Ureter (tissue), 1 donor: ENCODE data around the gene RUNX1. TPM values are rescaled to one million over a fixed set of nuclear protein-coding genes. Genes with fewer than 3 reads are reported as not detected.

Experiments used
- DNase-seq: peaks from one replicate; pipeline ENCODE4 v3.0.0-alpha.2; 2020; ENCODE audit warnings: low spot score
- total RNA-seq: library from RNA; stranded (reverse); gene quantifications from one replicate; pipeline ENCODE4 v1.2.4, GENCODE V29; 2023
- donor health status: DM: yes; HTN: yes; CAD: no.

Gene RUNX1
- total RNA-seq, 1 donor from 2014 or later: 84.0 TPM

DNA sequence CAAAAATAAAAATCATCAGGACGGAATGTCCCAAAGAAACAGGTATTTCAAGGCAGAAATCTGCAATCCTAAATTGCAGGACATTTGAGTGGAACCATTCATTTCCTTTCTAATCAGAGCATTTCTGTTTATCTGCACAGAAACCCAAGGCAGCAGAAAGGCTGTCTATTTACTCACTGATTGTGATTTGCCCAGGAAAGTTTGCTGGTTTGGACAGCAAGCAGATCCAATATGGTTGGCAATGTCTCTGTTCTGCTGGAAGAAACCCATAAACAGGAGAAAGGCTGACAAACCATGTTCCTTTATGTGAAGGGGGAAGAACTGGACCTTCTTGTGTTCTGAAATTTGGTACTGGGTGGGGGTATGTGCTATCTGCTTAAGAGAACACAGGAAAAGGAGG is 260.2 kb downstream of the RUNX1 start:
- no peak for DNase-seq

DNA sequence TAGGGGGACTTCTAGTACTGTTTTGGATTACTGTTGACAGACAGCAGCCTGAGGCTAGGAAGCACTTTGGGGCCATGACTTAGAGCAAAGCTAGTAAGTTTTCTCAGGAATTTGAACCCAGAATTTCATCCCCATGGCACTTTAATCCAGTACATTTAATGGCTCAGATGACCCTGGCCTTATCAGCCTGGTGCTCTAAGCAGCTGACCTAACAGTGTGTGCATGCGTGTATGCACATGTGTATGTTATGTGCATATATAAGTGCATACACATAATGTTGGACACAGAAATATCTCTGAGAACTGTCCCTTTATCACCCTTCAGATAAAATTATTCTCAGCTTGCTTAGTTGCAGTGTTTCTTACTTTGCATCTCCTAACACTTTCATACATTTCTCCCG is 265.3 kb downstream of the RUNX1 start:
- no peak for DNase-seq

DNA sequence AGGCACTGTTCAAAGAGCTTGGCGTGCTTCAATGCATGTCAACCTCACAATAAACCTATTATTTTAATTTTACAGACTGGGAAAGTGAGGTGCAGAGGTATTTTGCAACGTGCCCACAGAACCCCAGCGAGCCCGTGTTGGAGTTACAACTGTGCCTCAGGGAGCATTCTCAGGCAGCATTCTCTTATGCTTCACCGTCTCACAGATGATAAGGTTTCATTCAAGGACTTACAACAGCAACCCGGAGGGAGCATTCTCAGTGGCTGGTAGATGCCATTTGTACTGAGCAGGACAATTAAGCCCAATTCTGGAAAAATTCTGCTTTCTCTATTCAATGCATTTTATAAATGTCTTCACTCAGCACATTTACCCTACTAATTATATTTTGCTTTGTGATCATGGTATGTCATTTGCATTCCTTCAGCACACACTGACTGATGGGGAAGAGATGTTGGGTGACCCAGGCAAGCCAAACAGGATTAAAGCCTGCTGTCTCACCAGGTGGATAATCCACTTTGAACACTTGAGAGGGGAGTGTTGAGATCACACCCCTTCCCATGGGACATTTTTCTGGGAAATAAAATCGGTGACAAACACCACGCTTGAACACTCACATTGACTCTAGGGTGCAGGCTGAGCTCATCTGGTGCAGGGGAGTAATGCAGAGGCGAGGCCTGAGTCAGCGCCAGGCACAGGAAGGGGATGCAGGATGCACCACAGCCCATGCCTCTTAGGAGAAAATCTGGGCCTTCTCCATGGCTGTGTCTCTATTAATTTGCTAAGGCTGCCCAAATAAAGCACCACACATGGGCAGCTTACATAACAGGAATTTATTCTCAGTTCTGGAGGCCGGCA is 266.4 kb downstream of the RUNX1 start:
- DNase-seq: no peak

DNA sequence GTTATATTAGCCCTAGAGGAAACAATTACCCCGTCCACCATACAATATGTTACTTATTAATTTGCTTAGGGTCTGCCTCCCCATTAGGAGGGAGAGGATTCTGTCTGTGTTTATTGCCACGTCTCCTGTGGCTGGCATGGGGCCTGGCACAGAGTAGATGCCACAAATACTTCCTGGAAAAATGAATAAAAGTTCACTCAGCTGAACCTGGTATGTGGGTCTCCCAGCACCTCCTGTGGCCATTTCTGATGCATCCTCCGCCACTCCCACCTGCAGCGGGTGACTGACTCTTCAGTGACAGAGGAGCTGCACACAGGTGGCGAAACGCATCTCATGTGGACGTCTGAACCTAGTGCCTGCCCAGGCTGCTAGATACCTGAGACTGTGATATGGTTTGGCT is 267.6 kb downstream of the RUNX1 start:
- DNase-seq: no peak

DNA sequence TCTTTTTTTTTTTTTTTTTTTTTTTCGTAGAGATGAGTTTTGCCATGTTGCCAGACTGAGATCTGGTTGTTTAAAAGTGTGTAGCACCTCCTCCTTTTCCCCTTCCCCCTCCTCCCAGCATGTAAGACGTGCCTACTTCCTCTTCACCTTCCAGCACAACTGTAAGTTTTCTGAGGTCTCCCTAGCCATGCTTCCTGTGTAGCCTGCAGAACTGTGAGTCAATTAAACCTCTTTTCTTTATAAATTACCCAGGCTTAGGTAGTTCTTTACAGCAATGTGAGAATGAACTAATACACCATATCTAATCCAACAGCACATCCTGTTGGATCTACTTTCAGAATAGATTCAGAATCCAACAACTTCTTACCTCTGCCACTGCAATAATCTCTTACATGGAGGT is 269.2 kb downstream of the RUNX1 start:
- no peak for DNase-seq

DNA sequence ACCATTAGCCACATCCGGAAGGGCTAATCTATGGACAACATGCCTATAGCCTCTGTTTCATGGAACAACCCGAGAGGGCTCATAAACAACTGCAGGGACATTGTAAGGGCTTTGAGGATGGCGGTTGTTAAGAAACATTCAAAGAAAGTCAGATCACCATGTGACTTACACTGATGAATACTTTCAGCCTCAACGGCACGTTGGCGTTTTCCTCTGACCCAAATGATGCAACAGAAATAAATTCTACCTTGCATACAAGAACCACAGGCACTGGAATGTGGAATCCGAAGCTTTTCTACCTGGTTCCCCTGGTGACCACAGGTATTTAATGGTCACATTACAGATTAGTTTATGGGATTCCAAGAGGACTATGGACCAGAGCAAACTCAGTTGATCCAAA is 273.3 kb downstream of the RUNX1 start:
- no peak for DNase-seq

DNA sequence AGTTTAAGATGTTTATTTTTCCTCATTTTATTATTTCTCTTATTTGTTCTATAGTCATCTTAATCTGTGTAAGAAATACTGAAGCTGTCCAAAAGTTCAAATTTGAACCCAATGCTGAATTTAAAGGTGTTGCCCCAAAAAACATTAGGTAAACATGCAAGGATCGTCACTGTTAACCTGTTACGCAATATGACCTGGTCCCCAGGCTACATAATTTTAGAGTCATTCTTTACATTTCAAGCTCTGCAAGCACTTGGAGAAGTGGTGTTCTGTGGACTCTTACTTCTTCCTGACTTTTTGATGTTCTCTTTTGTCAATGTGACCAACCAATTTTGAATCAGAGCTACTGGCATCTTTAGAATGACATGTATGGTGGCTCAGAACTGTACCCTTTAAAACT is 274.4 kb downstream of the RUNX1 start:
- no peak for DNase-seq

DNA sequence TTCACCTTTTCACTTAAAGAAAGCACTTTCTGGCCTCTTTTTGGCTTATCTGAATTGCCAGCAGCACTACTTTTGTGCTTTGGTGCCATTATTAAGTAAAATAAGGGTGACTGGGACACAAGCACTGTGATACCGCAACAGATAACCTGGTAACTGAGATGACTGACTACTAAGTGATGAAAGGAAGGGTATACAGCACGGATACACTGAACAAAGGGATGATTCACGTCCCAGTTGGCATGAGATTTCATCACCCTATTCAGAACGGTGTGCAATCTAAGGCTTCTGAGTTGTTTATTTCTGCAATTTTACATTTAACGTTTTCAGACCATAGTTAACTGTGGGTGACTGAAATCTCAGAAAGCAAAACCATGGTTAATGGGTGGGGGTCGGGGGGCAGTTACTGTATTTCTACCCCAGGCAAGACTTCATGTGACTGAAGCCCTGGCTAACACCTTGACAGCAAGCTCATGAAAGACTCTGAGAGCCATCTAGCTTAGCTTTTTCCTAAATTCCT is 277.5 kb downstream of the RUNX1 start:
- DNase-seq: no peak

DNA sequence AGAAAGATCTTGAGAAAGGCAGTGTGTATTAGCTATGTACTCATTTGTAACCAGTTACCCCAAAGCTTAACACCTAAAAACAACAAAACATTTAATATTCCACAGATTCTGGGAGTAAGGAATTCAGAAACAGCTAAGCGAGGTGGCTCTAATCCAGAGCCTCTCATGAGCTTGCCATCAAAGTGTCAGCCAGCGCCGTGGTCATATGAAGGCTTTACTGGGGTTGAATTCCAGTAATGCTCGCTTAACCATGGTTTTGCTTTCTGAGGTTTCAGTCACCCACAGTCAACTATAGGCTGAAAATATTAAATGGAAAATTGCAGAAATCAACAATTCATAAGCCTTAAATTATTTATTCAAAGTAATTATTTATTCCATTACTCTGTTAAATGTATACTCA is 278.5 kb downstream of the RUNX1 start:
- DNase-seq: no peak

DNA sequence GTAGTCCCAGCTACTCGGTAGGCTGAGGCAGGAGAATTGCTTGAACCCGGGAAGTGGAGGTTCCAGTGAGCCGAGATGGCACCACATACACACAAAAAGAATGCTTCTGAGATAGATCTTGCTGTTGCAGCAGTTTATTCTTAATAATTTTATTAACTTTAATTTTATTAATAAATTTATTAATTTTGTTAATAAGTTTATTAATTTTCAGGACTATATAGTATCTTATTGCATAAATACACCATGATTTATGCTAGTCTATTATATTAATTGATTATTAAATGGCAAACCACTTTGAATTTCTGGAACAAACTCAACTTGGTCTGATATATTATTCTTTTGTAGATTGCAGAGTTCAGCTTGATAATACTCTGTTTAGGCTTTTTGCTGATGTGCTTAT is 280.8 kb downstream of the RUNX1 start:
- DNase-seq: no peak

DNA sequence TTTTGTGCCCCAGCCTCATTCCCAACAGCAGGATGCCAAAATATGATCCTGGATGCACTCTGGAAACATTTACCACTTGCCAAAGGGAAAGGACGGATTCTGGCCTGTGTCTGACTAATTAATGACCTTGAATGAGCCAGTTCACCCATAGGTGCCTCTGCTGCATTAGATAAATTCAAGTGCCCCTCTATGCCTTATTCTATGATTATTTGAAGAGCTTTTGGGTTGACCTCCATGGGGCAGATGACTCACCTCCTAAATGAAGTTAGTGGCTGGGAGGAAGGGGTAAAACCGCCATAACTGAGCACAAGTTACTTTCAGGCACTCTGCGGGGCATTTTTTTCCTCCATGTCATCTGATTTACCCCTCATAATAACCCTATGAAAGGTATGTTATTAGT is 282.2 kb downstream of the RUNX1 start:
- DNase-seq: no peak

DNA sequence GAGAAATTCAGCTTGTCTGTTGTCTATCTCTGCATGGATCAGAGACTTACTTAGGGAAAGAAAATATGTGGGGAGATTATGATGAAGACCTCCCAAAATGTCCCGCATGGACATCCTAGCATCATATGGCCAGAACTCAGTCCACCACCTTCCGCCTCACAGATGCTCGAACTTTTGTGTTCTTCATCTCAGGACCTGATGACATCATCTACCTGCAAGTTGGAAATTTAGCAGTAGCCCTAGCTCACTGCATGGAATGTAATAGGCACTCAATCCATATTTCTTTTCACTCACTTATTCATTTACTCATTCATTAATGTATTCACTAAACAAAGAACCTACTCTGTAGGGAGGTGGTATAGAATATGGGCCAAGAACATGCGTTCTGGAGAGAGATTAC is 283.5 kb downstream of the RUNX1 start:
- no peak for DNase-seq

DNA sequence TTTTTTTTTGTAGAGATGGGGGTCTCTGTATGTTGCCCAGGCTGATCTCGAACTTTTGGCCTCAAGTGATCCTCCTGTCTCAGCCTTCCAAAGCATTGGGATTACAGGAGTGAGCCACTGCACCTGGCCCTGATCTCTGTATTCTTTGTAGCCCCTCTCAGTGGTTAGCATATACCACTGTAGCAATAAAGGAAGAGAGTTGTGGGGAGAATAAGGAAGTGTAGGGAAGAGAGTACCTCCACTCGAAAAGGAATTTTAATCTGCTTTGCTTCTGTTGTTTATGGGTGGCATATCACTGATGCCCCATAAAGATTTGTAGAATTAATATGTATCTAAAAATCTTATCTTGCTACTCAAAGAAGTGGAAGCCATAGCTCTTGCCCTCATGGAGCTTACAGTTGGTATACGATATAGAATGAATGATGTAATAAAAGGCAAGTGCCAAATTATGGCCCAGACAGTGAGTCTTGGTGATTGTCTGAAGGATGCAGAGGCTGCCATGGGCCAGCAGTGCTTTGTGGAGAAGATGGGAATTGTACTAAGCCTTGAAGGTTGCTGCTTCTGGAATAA is 284.3 kb downstream of the RUNX1 start:
- DNase-seq: no peak

DNA sequence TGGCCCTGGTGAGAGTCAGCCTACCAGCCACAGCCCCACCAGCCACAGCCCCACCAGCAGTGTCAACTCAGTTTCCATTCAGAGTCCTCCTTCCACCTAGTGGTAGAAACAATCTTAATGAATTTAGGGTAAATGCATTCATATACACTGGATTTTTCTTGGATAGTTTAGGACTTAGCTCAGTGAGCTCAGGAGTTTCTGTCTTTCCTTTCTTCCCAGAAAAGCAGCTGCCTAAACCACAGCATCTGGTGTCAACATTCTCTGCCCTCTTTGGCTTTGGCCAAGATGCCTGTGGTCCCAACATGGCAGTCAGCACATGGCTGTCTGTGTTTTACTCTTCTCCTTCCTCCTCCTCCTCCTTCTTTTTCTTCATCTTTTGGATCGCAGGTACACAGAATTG is 286.3 kb downstream of the RUNX1 start:
- DNase-seq: no peak

DNA sequence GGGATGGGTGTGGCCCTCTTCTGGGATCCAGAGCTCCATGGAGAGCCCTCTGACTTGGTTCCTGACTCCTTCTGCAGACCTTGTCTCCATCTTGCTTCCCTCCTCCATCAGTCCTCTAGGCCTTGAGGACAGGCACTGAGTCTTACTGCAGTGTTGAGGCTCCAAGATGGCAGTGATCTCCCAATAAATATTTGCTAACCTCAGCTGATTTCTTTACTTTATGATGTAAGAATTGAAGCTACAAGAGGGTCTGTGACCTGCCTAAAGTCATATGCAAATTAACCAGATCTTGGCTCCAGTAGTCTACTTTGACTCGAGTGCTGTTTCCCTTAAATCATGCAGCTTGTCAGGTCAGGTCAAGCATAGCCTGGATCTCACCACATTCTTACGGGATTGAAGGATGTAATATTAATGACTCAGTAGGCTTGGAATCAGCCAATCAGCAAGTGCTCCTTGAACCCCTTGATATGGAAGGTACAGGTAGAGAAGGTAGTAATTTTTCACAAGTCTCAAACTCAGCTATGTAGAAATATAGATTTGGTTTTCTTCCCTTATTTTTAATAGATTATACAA is 287.3 kb downstream of the RUNX1 start:
- no peak for DNase-seq

DNA sequence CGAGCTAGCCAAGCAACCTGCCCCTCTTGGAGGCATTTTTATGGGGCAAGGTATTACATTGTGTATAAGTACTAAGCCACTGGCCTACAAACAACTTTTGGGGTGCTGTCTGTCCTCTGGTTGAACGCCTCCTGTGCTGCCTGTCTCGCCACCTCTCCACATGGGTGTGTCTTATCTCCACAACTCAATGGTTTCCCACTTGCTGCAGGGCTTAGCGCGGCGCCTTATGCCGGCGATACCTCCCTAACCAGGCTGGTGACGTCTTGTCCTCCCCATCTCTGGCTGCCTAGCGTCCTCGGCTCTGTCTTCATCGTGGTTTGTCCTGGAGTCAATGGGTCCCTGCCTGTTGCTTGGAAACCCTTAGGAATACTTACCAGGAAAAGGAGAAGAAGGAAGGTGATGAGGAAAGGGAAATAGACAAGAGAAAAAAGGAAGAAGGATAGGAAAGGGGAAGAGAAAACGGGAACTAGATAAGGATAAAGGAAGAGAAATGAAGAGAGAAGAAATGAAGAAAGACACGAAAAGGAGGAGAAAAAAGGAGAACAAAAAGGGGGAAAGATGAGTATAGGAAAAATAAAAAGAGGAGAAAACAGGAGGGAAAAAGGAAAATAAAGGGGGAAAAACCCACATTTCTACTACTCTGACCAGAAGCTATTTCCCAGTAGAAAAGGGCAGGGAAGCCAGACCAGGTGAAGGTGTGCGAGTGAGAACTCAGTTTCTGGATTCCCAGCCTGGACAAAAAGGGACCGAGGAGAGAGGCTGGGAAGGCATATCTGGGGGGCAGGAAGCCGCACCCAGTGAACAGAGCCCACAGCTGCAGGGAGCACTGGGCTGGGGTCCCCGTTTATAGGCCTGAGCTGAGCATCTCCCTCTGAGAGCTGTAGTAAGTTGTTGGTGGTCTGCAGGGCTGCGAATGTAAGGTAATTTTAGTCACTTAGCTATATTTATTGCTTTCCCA is 294.1 kb downstream of the RUNX1 start:
- DNase-seq: no peak

DNA sequence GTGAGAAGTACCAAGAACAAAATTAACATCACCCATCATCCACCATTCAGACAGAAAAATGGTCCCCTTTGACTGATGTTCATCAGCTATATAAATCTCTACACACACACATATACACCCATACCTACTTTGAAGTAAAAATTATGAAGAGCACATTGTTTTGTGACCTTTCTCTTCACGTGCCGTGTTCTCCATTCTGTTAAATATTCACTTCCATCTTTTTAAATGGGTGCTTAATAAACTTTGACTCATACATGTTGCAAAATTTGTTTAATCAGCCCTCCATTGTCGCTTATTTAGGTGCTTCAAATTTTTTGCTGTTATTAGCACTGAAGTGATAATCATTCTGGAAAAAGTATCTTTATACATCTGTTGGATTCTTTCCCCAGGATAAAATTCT is 300.2 kb downstream of the RUNX1 start:
- DNase-seq: no peak

DNA sequence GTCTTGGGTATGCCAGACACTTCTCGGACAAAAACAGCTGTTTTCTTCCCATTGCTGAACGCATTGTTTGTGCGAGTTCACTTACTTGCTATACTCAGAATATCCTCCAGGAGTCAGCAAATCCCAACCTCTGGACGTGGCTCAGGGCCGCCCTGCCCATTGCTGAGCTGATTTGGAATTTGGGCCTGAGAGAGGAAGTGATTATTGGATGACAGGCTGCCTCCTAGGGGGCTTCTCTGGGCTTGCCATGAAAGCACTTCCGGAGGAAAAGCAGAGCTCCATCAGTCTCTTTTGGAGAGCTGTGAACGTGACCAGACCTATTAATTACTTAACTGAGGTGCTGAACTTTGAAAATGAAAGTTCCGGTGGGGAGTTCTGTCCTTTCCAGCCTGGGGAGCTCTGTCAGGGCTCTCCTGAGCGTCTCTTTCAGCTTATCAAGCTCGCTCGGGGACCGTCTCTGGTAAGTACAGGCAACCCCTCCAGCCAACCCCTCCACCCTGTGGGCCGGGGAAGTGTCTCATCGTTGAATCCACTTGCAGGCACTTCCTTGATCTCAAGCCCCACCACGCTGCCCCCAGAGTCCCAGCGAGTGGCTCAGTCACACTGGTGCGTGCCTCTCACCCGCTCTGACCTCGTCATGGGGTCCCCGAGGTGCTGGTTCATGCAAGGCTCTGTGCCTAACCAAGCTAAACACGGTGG is 303.4 kb downstream of the RUNX1 start:
- DNase-seq: peak; percentile 84

DNA sequence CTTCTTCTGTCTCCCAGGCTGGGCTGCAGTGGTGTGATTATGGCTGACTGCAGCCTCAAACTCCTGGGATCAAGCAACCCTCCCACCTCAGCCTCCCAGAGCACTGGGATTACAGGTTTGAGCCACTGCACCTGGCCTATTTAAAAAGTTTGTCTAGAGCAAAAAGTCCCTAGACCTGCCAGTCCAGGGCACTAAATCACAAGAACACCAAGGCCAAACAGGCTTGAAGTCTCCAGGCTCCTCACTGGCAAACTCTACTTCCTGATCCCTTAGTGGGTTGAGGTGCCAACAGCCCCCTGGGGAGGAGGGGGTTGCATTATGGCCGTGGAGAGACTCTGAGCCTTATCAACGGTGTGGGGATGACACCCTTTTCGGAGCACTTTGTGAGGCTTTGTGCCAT is 304.3 kb downstream of the RUNX1 start:
- no peak for DNase-seq

DNA sequence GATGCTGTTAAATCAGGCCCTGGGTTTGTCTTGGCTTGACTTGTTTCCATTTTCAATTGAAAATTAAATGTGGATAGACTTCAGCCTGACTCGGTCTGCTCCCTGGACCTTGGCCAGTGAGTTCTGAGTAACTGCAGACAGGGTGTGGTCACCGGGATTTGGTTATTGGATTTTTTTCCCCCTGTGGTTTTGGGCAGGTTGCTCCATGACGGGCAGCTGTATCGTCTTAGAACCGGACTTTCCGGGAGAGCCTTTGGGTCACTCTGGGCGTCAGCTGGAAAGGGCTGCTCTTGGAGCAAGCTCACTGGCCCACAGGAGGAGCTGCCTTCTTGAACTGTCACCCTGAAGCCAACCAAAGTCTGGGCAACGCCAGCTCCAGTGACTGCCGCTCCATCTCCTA is 305.3 kb downstream of the RUNX1 start:
- DNase-seq: no peak

DNA sequence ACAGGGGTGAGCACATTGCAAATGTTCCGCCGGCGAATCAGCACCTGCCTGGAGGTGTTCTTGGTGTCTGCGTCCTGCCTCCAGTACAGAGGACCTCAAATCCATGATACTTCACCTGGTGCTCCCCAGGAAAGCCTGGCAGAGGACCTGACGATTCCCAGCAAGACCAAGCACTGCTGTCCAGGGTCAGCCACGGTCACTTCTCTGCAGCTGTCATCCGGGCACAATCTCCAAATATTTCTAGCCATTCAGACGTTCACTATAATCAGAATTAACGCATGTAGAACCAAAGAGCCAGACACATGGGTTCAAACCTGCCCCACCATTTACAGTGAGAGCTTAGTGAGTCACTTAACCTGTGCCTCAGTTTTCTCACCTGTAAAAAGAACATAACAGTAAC is 305.8 kb downstream of the RUNX1 start:
- no peak for DNase-seq
